Measurements from ENCODE around the gene TSC22D2.

DNA sequence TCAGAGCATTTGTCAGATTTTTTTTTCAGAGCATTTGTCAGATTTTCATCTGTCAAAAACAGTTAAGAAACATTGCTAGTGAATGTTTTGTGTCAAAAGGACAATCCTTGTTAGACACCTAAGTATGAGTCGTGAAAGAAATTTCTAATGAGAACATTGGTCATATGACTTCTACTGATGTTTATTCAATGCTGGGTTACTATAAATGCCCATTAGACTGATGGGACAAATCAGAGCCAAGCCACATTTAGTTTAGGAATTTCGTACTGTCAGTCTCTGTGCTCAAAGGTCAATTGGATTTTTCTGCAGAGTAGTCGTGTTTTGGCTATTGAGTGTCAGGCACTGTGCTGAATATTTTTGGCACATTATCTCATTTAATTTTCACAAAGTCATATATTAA lies 31.6 kb downstream of the TSC22D2 start:
- no peak for TF ChIP-seq ESRRA (IDR thresholded peaks at IDR 0.05; ENCODE audit: low read length)
- TF ChIP-seq, protein P1, sequence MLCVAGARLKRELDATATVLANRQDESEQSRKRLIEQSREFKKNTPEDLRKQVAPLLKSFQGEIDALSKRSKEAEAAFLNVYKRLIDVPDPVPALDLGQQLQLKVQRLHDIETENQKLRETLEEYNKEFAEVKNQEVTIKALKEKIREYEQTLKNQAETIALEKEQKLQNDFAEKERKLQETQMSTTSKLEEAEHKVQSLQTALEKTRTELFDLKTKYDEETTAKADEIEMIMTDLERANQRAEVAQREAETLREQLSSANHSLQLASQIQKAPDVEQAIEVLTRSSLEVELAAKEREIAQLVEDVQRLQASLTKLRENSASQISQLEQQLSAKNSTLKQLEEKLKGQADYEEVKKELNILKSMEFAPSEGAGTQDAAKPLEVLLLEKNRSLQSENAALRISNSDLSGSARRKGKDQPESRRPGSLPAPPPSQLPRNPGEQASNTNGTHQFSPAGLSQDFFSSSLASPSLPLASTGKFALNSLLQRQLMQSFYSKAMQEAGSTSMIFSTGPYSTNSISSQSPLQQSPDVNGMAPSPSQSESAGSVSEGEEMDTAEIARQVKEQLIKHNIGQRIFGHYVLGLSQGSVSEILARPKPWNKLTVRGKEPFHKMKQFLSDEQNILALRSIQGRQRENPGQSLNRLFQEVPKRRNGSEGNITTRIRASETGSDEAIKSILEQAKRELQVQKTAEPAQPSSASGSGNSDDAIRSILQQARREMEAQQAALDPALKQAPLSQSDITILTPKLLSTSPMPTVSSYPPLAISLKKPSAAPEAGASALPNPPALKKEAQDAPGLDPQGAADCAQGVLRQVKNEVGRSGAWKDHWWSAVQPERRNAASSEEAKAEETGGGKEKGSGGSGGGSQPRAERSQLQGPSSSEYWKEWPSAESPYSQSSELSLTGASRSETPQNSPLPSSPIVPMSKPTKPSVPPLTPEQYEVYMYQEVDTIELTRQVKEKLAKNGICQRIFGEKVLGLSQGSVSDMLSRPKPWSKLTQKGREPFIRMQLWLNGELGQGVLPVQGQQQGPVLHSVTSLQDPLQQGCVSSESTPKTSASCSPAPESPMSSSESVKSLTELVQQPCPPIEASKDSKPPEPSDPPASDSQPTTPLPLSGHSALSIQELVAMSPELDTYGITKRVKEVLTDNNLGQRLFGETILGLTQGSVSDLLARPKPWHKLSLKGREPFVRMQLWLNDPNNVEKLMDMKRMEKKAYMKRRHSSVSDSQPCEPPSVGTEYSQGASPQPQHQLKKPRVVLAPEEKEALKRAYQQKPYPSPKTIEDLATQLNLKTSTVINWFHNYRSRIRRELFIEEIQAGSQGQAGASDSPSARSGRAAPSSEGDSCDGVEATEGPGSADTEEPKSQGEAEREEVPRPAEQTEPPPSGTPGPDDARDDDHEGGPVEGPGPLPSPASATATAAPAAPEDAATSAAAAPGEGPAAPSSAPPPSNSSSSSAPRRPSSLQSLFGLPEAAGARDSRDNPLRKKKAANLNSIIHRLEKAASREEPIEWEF (IDR thresholded peaks at IDR 0.05; ENCODE audit: insufficient replicate concordance, low read depth, low read length), result no peak
- TF ChIP-seq MXI1 (IDR thresholded peaks at IDR 0.05; ENCODE audit: low read depth, low read length), result no peak
- no peak for TF ChIP-seq SMARCA5 (IDR thresholded peaks at IDR 0.05)

Data from GM12878 (cell line).